Stimulated activated CD4-positive, alpha-beta T cell treated with anti-CD3 and anti-CD28 coated beads, Interleukin-12 subunit alpha, Interleukin-12 subunit beta, amount 100 ng/mL, for 4 hours (primary cell): ENCODE measurements around the gene CACNG4.
A peak's percentile ranks its signal among the peaks of the same experiment; 100 is the strongest.
"Not testable (repeated sequence)": the region's sequence is repeated elsewhere in the genome, so short reads cannot be mapped to it uniquely, and the experiment has no call there.

Experiments
- DNase-seq: peaks from one replicate; pipeline ENCODE4 v3.0.0-alpha.2; 2020

The CACNG4 gene

GRCh38 chr17:67018471-67019434 is 54.2 kb downstream of the CACNG4 start:
- DNase-seq = no peak

- no peak for DNase-seq
Measured at GRCh38 chr17:67019809-67020208, 55.3 kb downstream of the CACNG4 start.

GRCh38 chr17:67020293-67020766 is 55.8 kb downstream of the CACNG4 start:
- DNase-seq = no peak

GRCh38 chr17:67021196-67021595 is 56.7 kb downstream of the CACNG4 start:
- DNase-seq = peak; percentile 3

GRCh38 chr17:67021743-67022450 is 57.4 kb downstream of the CACNG4 start:
- DNase-seq = no peak

- DNase-seq = no peak
Measured at GRCh38 chr17:67022451-67022810, 57.9 kb downstream of the CACNG4 start.

- DNase-seq = no peak
Measured at GRCh38 chr17:67024736-67025135, 60.2 kb downstream of the CACNG4 start.

GRCh38 chr17:67025216-67025792 is 60.8 kb downstream of the CACNG4 start:
- no peak for DNase-seq

GRCh38 chr17:67026341-67026740 is 61.8 kb downstream of the CACNG4 start:
- DNase-seq = no peak

GRCh38 chr17:67027031-67027628 is 62.6 kb downstream of the CACNG4 start:
- no peak for DNase-seq

- DNase-seq = no peak
Measured at GRCh38 chr17:67030641-67031040, 66.1 kb downstream of the CACNG4 start.

- DNase-seq = no peak
Measured at GRCh38 chr17:67032382-67032781, 67.9 kb downstream of the CACNG4 start.

- no peak for DNase-seq
Measured at GRCh38 chr17:67032985-67033384, 68.5 kb downstream of the CACNG4 start.

- no peak for DNase-seq
Measured at GRCh38 chr17:67033613-67034012, 69.1 kb downstream of the CACNG4 start.

GRCh38 chr17:67035131-67036083 is 70.9 kb downstream of the CACNG4 start:
- DNase-seq = no peak

- no peak for DNase-seq
Measured at GRCh38 chr17:67038861-67039365, 74.4 kb downstream of the CACNG4 start.

GRCh38 chr17:67040652-67041051 is 76.1 kb downstream of the CACNG4 start:
- no peak for DNase-seq

- DNase-seq = not testable (repeated sequence)
Measured at GRCh38 chr17:67041119-67041518, 76.6 kb downstream of the CACNG4 start.

- no peak for DNase-seq
Measured at GRCh38 chr17:67041531-67041930, 77.0 kb downstream of the CACNG4 start.

GRCh38 chr17:67041941-67042899 is 77.7 kb downstream of the CACNG4 start:
- DNase-seq = no peak
